Vagina (tissue), 2 donors: ENCODE results near the gene CDKL4. TPM values are rescaled to one million over a fixed set of nuclear protein-coding genes. Genes with fewer than 3 reads are reported as not detected.

Experiments
- DNase-seq, 2 donors: peaks; one replicate each; pipeline ENCODE4 v3.0.0-alpha.2; 2017; ENCODE audit errors: extremely low spot score in 2 of 2
- H3K27ac ChIP-seq: fragments of 200-600 bp; sonication (generic); one replicate; pipeline ENCODE4 v1.5.1; 2019
- H3K27me3 ChIP-seq: fragments of 200-600 bp; sonication (generic); one replicate; pipeline ENCODE4 v1.5.1; 2019
- H3K36me3 ChIP-seq, 2 donors: fragments of 200-600 bp; sonication (generic); one replicate each; pipeline ENCODE4 v1.5.1; 2017 to 2019
- H3K4me1 ChIP-seq: fragments of 200-600 bp; sonication (generic); one replicate; pipeline ENCODE4 v1.5.1; 2019
- H3K4me3 ChIP-seq, 2 donors: fragments of 200-600 bp; sonication (generic); 1 replicate in 1 of 2; 2 replicates in 1 of 2; pipeline ENCODE4 v1.5.1; 2016 to 2019
- H3K9me3 ChIP-seq: fragments of 200-600 bp; sonication (generic); one replicate; pipeline ENCODE4 v1.5.1; 2019
- POLR2A ChIP-seq, 2 donors: fragments of 450-650 bp; IDR thresholded peaks; one replicate each; pipeline ENCODE4 v1.6.1; 2017; ENCODE audit warnings: antibody characterized with exemption in 2 of 2, mild to moderate bottlenecking in 2 of 2, moderate library complexity in 2 of 2
- POLR2AphosphoS5 ChIP-seq, 2 donors: sonication (generic); formaldehyde crosslinking; IDR thresholded peaks; one replicate each; pipeline ENCODE4 v1.9.0; 2017; ENCODE audit warnings: antibody characterized with exemption in 2 of 2, mild to moderate bottlenecking in 2 of 2, low read depth in 1 of 2; ENCODE audit not compliant: insufficient read depth in 1 of 2
- intact Hi-C: fragments of 100-400 bp; cut with DNase I; formaldehyde crosslinking; loops from one replicate; pipeline ENCODE4 v1.15.1; 2023
- total RNA-seq: library from RNA; depleted of rRNA; stranded (reverse); fragments of >200 nt; gene quantifications from one replicate; pipeline ENCODE4 v1.2.3, GENCODE V29; 2016
- TF ChIP-seq, protein P1 (sequence below), 3 experiments: fragments of 450-650 bp in 2 of 3; fragments of 200-600 bp in 1 of 3; sonication (generic) in 1 of 3; IDR thresholded peaks; one replicate each; pipeline ENCODE4 v1.5.1; 2017 to 2019; ENCODE audit warnings: antibody characterized with exemption in 3 of 3, mild to moderate bottlenecking in 2 of 3, moderate library complexity in 2 of 3

CDKL4 gene
- total RNA-seq, 1 donor from 2014 or later = 2.7 TPM

GRCh38 chr2:39216346-39217191, 27.2 kb downstream of the CDKL4 start:
- no peaks in the 10 kb centered on the region for H3K36me3 ChIP-seq
- intact Hi-C loops = no loop called here
- no peak for DNase-seq
- no peaks in the 10 kb centered on the region for H3K9me3 ChIP-seq
- TF ChIP-seq, protein P1, sequence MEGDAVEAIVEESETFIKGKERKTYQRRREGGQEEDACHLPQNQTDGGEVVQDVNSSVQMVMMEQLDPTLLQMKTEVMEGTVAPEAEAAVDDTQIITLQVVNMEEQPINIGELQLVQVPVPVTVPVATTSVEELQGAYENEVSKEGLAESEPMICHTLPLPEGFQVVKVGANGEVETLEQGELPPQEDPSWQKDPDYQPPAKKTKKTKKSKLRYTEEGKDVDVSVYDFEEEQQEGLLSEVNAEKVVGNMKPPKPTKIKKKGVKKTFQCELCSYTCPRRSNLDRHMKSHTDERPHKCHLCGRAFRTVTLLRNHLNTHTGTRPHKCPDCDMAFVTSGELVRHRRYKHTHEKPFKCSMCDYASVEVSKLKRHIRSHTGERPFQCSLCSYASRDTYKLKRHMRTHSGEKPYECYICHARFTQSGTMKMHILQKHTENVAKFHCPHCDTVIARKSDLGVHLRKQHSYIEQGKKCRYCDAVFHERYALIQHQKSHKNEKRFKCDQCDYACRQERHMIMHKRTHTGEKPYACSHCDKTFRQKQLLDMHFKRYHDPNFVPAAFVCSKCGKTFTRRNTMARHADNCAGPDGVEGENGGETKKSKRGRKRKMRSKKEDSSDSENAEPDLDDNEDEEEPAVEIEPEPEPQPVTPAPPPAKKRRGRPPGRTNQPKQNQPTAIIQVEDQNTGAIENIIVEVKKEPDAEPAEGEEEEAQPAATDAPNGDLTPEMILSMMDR (IDR thresholded peaks at IDR 0.05) = no peak
- no peak for TF ChIP-seq POLR2AphosphoS5 (IDR thresholded peaks at IDR 0.05; ENCODE audit: insufficient read depth in 1 of 2, low read depth in 1 of 2)
- TF ChIP-seq POLR2A (IDR thresholded peaks at IDR 0.05) = no peak
- no peak overlapping the region for H3K27ac ChIP-seq
- no peak overlapping the region for H3K4me3 ChIP-seq
- no peaks in the 10 kb centered on the region for H3K27me3 ChIP-seq
- H3K4me1 ChIP-seq = no peaks in the 10 kb centered on the region

- intact Hi-C loops = no loop called here
- Histone ChIP-seq H3K4me3 (no peak overlapping the region), H3K9me3 (no peaks in the 10 kb centered on the region), H3K27ac (no peak overlapping the region), H3K27me3 (no peaks in the 10 kb centered on the region), H3K36me3 (no peaks in the 10 kb centered on the region), H3K4me1 (no peaks in the 10 kb centered on the region)
- DNase-seq = no peak
- TF ChIP-seq POLR2AphosphoS5 (IDR thresholded peaks at IDR 0.05; ENCODE audit: insufficient read depth in 1 of 2, low read depth in 1 of 2) = no peak
- TF ChIP-seq POLR2A (IDR thresholded peaks at IDR 0.05) = no peak
- TF ChIP-seq, protein P1 (IDR thresholded peaks at IDR 0.05) = no peak
Observed at GRCh38 chr2:39215545-39215944, 28.2 kb downstream of the CDKL4 start.

- Histone ChIP-seq H3K4me3 (no peak overlapping the region), H3K27ac (no peak overlapping the region), H3K4me1 (no peaks in the 10 kb centered on the region), H3K9me3 (no peaks in the 10 kb centered on the region), H3K36me3 (no peaks in the 10 kb centered on the region), H3K27me3 (no peaks in the 10 kb centered on the region)
- TF ChIP-seq POLR2AphosphoS5 (IDR thresholded peaks at IDR 0.05; ENCODE audit: insufficient read depth in 1 of 2, low read depth in 1 of 2) (no peak), POLR2A (IDR thresholded peaks at IDR 0.05) (no peak)
- TF ChIP-seq, protein P1 (IDR thresholded peaks at IDR 0.05) = no peak
- intact Hi-C loops = no loop called here
- no peak for DNase-seq
Observed at GRCh38 chr2:39213015-39213414, 30.8 kb downstream of the CDKL4 start.

DNA sequence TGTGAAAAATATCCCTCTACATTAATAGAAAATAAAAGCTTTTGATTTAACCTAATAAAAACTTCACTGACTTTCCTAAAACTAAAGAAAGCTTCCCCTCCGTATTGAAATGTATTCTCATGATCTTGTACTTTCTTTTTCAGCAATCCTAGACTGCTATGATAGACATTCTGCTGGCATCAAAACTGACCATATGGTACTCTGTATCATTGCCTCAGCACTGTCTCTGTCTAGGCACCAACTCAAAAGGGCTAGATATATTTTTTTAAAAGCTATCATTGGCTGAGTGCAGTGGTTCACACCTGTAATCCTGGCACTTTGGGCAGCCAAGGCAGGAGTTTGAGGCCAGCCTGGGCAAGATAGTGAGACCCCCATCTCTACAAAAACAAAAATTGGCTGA, 32.9 kb downstream of the CDKL4 start:
- no peak for DNase-seq
- Histone ChIP-seq H3K4me3 (no peak overlapping the region), H3K4me1 (no peaks in the 10 kb centered on the region), H3K9me3 (no peaks in the 10 kb centered on the region), H3K27me3 (no peaks in the 10 kb centered on the region), H3K36me3 (no peaks in the 10 kb centered on the region), H3K27ac (no peak overlapping the region)
- TF ChIP-seq, protein P1 (IDR thresholded peaks at IDR 0.05) = no peak
- TF ChIP-seq POLR2A (IDR thresholded peaks at IDR 0.05) (no peak), POLR2AphosphoS5 (IDR thresholded peaks at IDR 0.05; ENCODE audit: insufficient read depth in 1 of 2, low read depth in 1 of 2) (no peak)
- intact Hi-C loops = no loop called here

DNA sequence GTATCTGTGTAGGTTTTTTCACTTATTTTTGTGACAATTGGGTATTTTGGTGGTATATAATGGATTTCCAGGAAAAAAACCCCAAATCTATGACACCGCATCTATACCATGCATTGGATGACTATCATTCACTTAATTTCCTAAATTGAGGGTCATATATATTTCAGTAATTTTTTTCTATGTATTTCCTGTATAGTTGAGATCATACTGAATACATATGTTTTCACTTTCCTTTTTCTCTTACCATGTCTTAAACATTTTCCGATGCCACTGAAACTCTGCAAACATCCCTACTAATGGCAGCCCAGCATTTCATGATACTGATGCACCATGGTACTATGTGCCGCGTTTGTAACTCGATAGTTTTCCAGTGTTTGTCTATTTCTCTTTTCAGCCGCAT, 40.4 kb downstream of the CDKL4 start:
- intact Hi-C loops = no loop called here
- Histone ChIP-seq H3K27me3 (no peaks in the 10 kb centered on the region), H3K4me3 (no peak overlapping the region), H3K27ac (no peak overlapping the region), H3K4me1 (no peaks in the 10 kb centered on the region), H3K9me3 (no peaks in the 10 kb centered on the region), H3K36me3 (no peaks in the 10 kb centered on the region)
- DNase-seq = no peak
- TF ChIP-seq, protein P1 (IDR thresholded peaks at IDR 0.05) = no peak
- TF ChIP-seq POLR2AphosphoS5 (IDR thresholded peaks at IDR 0.05; ENCODE audit: insufficient read depth in 1 of 2, low read depth in 1 of 2) (no peak), POLR2A (IDR thresholded peaks at IDR 0.05) (no peak)
